HUES6 (cell line): ENCODE measurements around the gene IGF2BP2.

Experiments
- H3K27ac ChIP-seq: 2 replicates; pipeline ENCODE4 v1.7.0; 2013; ENCODE audit warnings: low read depth, mild to moderate bottlenecking, low read length, inconsistent platforms
- H3K27me3 ChIP-seq: 2 replicates; pipeline ENCODE4 v1.6.1; 2013; ENCODE audit warnings: low read length; ENCODE audit not compliant: control insufficient read depth, insufficient read depth
- H3K36me3 ChIP-seq: 2 replicates; pipeline ENCODE4 v1.6.1; 2013; ENCODE audit warnings: low read length; ENCODE audit not compliant: control insufficient read depth, insufficient read depth
- H3K4me1 ChIP-seq: 2 replicates; pipeline ENCODE4 v1.6.1; 2013; ENCODE audit warnings: low read length; ENCODE audit not compliant: control insufficient read depth, insufficient read depth
- H3K4me3 ChIP-seq: 2 replicates; pipeline ENCODE4 v1.5.1; 2013; ENCODE audit warnings: low read depth, low read length
- H3K9ac ChIP-seq: one replicate; pipeline ENCODE4 v1.6.1; 2013; ENCODE audit warnings: mild to moderate bottlenecking, low read length
- H3K9me3 ChIP-seq: 2 replicates; pipeline ENCODE4 v1.6.1; 2013; ENCODE audit warnings: low read depth, low read length; ENCODE audit not compliant: control insufficient read depth, insufficient read depth

IGF2BP2 gene

GRCh38 chr3:185631508-185632206, 193.2 kb downstream of the IGF2BP2 start:
- peaks cover 45% of the 10 kb centered on the region for H3K36me3 ChIP-seq
- H3K4me1 ChIP-seq, result no peaks in the 10 kb centered on the region
- H3K27me3 ChIP-seq, result no peaks in the 10 kb centered on the region
- H3K27ac ChIP-seq, result no peak overlapping the region
- 0 out of 2 replicates have a peak, but pooled peaks cover 2% of the 10 kb centered on the region for H3K9me3 ChIP-seq
- H3K9ac ChIP-seq, result no peak overlapping the region
- no peak overlapping the region for H3K4me3 ChIP-seq

GRCh38 chr3:185631108-185631507, 193.7 kb downstream of the IGF2BP2 start:
- H3K27me3 ChIP-seq, result no peaks in the 10 kb centered on the region
- no peaks in the 10 kb centered on the region for H3K4me1 ChIP-seq
- H3K9me3 ChIP-seq, result 0 out of 2 replicates have a peak, but pooled peaks cover 2% of the 10 kb centered on the region
- peaks cover 48% of the 10 kb centered on the region for H3K36me3 ChIP-seq
- H3K4me3 ChIP-seq, result no peak overlapping the region
- no peak overlapping the region for H3K9ac ChIP-seq
- H3K27ac ChIP-seq, result no peak overlapping the region

GRCh38 chr3:185630182-185630622, 194.6 kb downstream of the IGF2BP2 start:
- no peaks in the 10 kb centered on the region for H3K4me1 ChIP-seq
- 0 out of 2 replicates have a peak, but pooled peaks cover 2% of the 10 kb centered on the region for H3K9me3 ChIP-seq
- H3K36me3 ChIP-seq, result peaks cover 57% of the 10 kb centered on the region
- H3K27me3 ChIP-seq, result no peaks in the 10 kb centered on the region
- H3K27ac ChIP-seq, result no peak overlapping the region
- H3K4me3 ChIP-seq, result no peak overlapping the region
- no peak overlapping the region for H3K9ac ChIP-seq

GRCh38 chr3:185629554-185630181, 195.2 kb downstream of the IGF2BP2 start:
- peaks cover 60% of the 10 kb centered on the region for H3K36me3 ChIP-seq
- no peak overlapping the region for H3K9ac ChIP-seq
- no peak overlapping the region for H3K27ac ChIP-seq
- H3K4me1 ChIP-seq, result no peaks in the 10 kb centered on the region
- H3K27me3 ChIP-seq, result no peaks in the 10 kb centered on the region
- 0 out of 2 replicates have a peak, but pooled peaks cover 2% of the 10 kb centered on the region for H3K9me3 ChIP-seq
- H3K4me3 ChIP-seq, result no peak overlapping the region

DNA sequence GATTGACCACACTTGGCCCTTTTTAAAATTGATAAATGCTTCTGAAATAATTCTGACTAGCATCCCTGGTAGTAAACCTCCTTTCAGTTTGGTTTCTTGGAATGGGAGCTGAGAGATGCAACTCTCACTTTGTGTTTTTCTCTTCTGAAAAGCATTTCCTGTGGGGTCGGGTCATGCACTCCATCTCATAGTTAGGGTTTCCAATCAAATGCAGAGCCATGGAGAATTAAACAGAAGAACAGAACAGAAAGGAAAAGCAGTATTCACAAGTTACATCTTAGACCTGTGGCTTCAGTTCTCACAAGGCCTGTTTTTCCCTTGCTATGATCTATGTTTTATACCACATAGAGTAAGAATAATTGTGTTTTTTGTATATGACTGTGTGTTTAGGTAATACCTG, 199.1 kb downstream of the IGF2BP2 start:
- H3K4me1 ChIP-seq, result no peaks in the 10 kb centered on the region
- no peaks in the 10 kb centered on the region for H3K9me3 ChIP-seq
- no peaks in the 10 kb centered on the region for H3K27me3 ChIP-seq
- no peak overlapping the region for H3K4me3 ChIP-seq
- no peak overlapping the region for H3K9ac ChIP-seq
- H3K36me3 ChIP-seq, result peaks cover 79% of the 10 kb centered on the region
- H3K27ac ChIP-seq, result no peak overlapping the region

GRCh38 chr3:185623939-185624665, 200.7 kb downstream of the IGF2BP2 start:
- Histone ChIP-seq H3K4me3 (no peak overlapping the region), H3K27ac (no peak overlapping the region), H3K27me3 (no peaks in the 10 kb centered on the region), H3K9me3 (no peaks in the 10 kb centered on the region), H3K9ac (no peak overlapping the region), H3K4me1 (no peaks in the 10 kb centered on the region), H3K36me3 (peaks cover 76% of the 10 kb centered on the region)

GRCh38 chr3:185613016-185613415, 211.8 kb downstream of the IGF2BP2 start:
- H3K4me1 ChIP-seq, result no peaks in the 10 kb centered on the region
- H3K27ac ChIP-seq, result no peak overlapping the region
- H3K9ac ChIP-seq, result no peak overlapping the region
- no peak overlapping the region for H3K4me3 ChIP-seq
- H3K9me3 ChIP-seq, result no peaks in the 10 kb centered on the region
- peaks cover 89% of the 10 kb centered on the region for H3K36me3 ChIP-seq
- H3K27me3 ChIP-seq, result no peaks in the 10 kb centered on the region

GRCh38 chr3:185606196-185606595, 218.6 kb downstream of the IGF2BP2 start:
- Histone ChIP-seq H3K27me3 (no peaks in the 10 kb centered on the region), H3K4me1 (no peaks in the 10 kb centered on the region), H3K27ac (no peak overlapping the region), H3K9ac (no peak overlapping the region), H3K4me3 (no peak overlapping the region), H3K9me3 (no peaks in the 10 kb centered on the region), H3K36me3 (peaks cover 74% of the 10 kb centered on the region)

DNA sequence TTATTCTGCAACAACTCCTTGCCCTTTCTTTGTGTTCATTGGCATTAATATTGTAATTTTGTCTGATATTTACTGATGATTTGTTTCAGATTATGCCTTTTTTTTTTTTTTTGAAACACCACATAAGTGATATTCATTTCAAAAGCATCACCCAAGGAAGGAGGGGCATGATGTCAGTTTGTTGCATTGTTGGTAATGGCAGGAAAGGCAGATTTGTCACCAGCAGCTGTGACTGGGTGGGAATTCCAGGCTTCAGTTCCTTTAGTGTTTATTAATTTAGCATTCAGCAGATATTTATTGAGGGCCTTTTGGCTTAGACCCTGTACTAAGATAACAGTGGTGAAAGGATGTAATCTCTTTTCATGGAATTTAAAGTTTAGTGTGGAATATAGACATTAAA, 219.3 kb downstream of the IGF2BP2 start:
- no peak overlapping the region for H3K4me3 ChIP-seq
- H3K9ac ChIP-seq, result no peak overlapping the region
- H3K36me3 ChIP-seq, result peaks cover 74% of the 10 kb centered on the region
- H3K27me3 ChIP-seq, result no peaks in the 10 kb centered on the region
- H3K9me3 ChIP-seq, result no peaks in the 10 kb centered on the region
- no peak overlapping the region for H3K27ac ChIP-seq
- no peaks in the 10 kb centered on the region for H3K4me1 ChIP-seq

- Histone ChIP-seq H3K4me3 (no peak overlapping the region), H3K27ac (no peak overlapping the region), H3K27me3 (no peaks in the 10 kb centered on the region), H3K36me3 (peaks cover 42% of the 10 kb centered on the region), H3K9ac (no peak overlapping the region), H3K9me3 (no peaks in the 10 kb centered on the region), H3K4me1 (no peaks in the 10 kb centered on the region)
These were observed 229.3 kb downstream of the IGF2BP2 start for GRCh38 chr3:185595526-185595925.

DNA sequence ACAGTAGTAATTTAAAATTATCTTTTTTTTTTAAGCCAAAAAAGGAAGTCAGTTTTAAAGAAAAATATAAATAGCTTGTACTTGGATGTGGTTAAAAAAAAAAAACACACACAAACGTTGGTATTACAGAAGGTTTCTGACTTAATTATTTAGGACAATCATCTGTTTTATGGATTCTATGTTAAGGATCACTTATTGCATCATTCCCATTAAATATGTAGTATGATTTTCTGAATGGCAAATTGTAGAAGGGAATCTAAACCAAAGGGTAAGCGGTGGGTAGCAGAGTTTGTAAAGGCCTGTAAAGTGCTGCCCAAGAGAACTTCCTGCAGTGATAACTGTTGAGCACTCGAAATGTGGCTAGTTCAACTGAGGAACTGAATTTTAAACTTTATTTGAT, 230.8 kb downstream of the IGF2BP2 start:
- H3K4me3 ChIP-seq, result no peak overlapping the region
- H3K27ac ChIP-seq, result no peak overlapping the region
- H3K9ac ChIP-seq, result no peak overlapping the region
- H3K27me3 ChIP-seq, result no peaks in the 10 kb centered on the region
- no peaks in the 10 kb centered on the region for H3K9me3 ChIP-seq
- H3K36me3 ChIP-seq, result peaks cover 32% of the 10 kb centered on the region
- H3K4me1 ChIP-seq, result no peaks in the 10 kb centered on the region
